H9 (cell line): ENCODE results near the gene IGFBP3. TPM values are rescaled to one million over a fixed set of nuclear protein-coding genes. Genes with fewer than 3 reads are reported as not detected.

ENCODE experiments used
- DNase-seq: peaks from one replicate; pipeline ENCODE4 v3.0.0-alpha.2; 2017
- H2AFZ ChIP-seq: one replicate; pipeline ENCODE4 v1.6.1; 2013; ENCODE audit warnings: mild to moderate bottlenecking, low read length, control low read depth, moderate library complexity
- H2AK5ac ChIP-seq: 2 replicates; pipeline ENCODE4 v1.6.1; 2013; ENCODE audit warnings: low read length, control low read depth, mixed read lengths; ENCODE audit not compliant: insufficient read length
- H2BK120ac ChIP-seq: one replicate; pipeline ENCODE4 v1.6.1; 2013; ENCODE audit warnings: low read depth, mild to moderate bottlenecking, low read length, control low read depth, inconsistent platforms; ENCODE audit not compliant: poor library complexity, severe bottlenecking
- H2BK12ac ChIP-seq: 2 replicates; pipeline ENCODE4 v1.6.1; 2013; ENCODE audit warnings: low read length, control low read depth, mixed read lengths, low read depth; ENCODE audit not compliant: insufficient read length
- H2BK15ac ChIP-seq: 2 replicates; pipeline ENCODE4 v1.6.1; 2013; ENCODE audit warnings: low read depth, low read length, control low read depth
- H2BK20ac ChIP-seq: one replicate; pipeline ENCODE4 v1.6.1; 2013; ENCODE audit warnings: low read depth, mild to moderate bottlenecking, low read length, control low read depth, inconsistent platforms; ENCODE audit not compliant: poor library complexity, severe bottlenecking
- H2BK5ac ChIP-seq: 2 replicates; pipeline ENCODE4 v1.6.1; 2013; ENCODE audit warnings: low read length, control low read depth, mixed read lengths; ENCODE audit not compliant: insufficient read length
- H3K14ac ChIP-seq: 2 replicates; pipeline ENCODE4 v1.6.1; 2013; ENCODE audit warnings: low read length, control low read depth; ENCODE audit not compliant: insufficient read depth
- H3K18ac ChIP-seq: 2 replicates; pipeline ENCODE4 v1.6.1; 2013; ENCODE audit warnings: low read depth, mild to moderate bottlenecking, mixed read lengths, low read length, control low read depth; ENCODE audit not compliant: insufficient read length
- H3K23ac ChIP-seq: 2 replicates; pipeline ENCODE4 v1.6.1; 2013; ENCODE audit warnings: low read length, control low read depth, mixed read lengths, low read depth; ENCODE audit not compliant: insufficient read length
- H3K23me2 ChIP-seq: 2 replicates; pipeline ENCODE4 v1.6.1; 2013; ENCODE audit warnings: low read depth, mild to moderate bottlenecking, mixed read lengths, low read length, control low read depth; ENCODE audit not compliant: insufficient read length, poor library complexity, severe bottlenecking
- H3K27ac ChIP-seq: 2 replicates; pipeline ENCODE4 v1.5.1; 2013; ENCODE audit warnings: low read length, control low read depth, mixed read lengths, low read depth; ENCODE audit not compliant: insufficient read length
- H3K27me3 ChIP-seq: 2 replicates; pipeline ENCODE4 v1.6.1; 2013; ENCODE audit warnings: low read length, control low read depth, inconsistent platforms; ENCODE audit not compliant: insufficient read depth
- H3K4ac ChIP-seq: 2 replicates; pipeline ENCODE4 v1.6.1; 2013; ENCODE audit warnings: low read depth, mild to moderate bottlenecking, control low read depth, inconsistent platforms, low read length, moderate library complexity
- H3K4me1 ChIP-seq: 2 replicates; pipeline ENCODE4 v1.6.1; 2013; ENCODE audit warnings: low read length, control low read depth, inconsistent platforms; ENCODE audit not compliant: insufficient read depth
- H3K4me2 ChIP-seq: 2 replicates; pipeline ENCODE4 v1.6.1; 2013; ENCODE audit warnings: low read length, control low read depth, mixed read lengths; ENCODE audit not compliant: insufficient read length, insufficient read depth
- H3K56ac ChIP-seq: 2 replicates; pipeline ENCODE4 v1.6.1; 2013; ENCODE audit warnings: low read depth, mild to moderate bottlenecking, mixed read lengths, low read length, control low read depth; ENCODE audit not compliant: insufficient read length
- H3K79me1 ChIP-seq: 2 replicates; pipeline ENCODE4 v1.6.1; 2013; ENCODE audit warnings: low read depth, mild to moderate bottlenecking, moderate library complexity, low read length, control low read depth, inconsistent platforms; ENCODE audit not compliant: insufficient read depth, poor library complexity, severe bottlenecking
- H3K79me2 ChIP-seq: 2 replicates; pipeline ENCODE4 v1.6.1; 2013; ENCODE audit warnings: low read length, control low read depth, inconsistent platforms; ENCODE audit not compliant: insufficient read depth
- H3K9ac ChIP-seq: 2 replicates; pipeline ENCODE4 v1.6.1; 2013; ENCODE audit warnings: low read length, control low read depth, mixed read lengths; ENCODE audit not compliant: insufficient read length; ENCODE audit errors: extremely low read depth
- H3K9me3 ChIP-seq: one replicate; pipeline ENCODE4 v1.6.1; 2013; ENCODE audit warnings: low read depth, low read length, inconsistent platforms; ENCODE audit not compliant: control insufficient read depth
- H3T11ph ChIP-seq: one replicate; pipeline ENCODE4 v1.6.1; 2013; ENCODE audit warnings: mild to moderate bottlenecking, low read length, control low read depth, inconsistent platforms
- H4K20me1 ChIP-seq: one replicate; pipeline ENCODE4 v1.6.1; 2013; ENCODE audit not compliant: control insufficient read depth, insufficient read length, insufficient read depth
- H4K5ac ChIP-seq: 2 replicates; pipeline ENCODE4 v1.6.1; 2013; ENCODE audit warnings: low read depth, mild to moderate bottlenecking, mixed read lengths, low read length, control low read depth; ENCODE audit not compliant: insufficient read length
- H4K8ac ChIP-seq: replicated peaks from 2 replicates; pipeline ENCODE4 v1.6.1; 2013; ENCODE audit warnings: low read length, control low read depth, mixed read lengths, low read depth; ENCODE audit not compliant: insufficient read length
- H4K91ac ChIP-seq: 2 replicates; pipeline ENCODE4 v1.6.1; 2013; ENCODE audit warnings: low read depth, mild to moderate bottlenecking, moderate library complexity, mixed read lengths, low read length, control low read depth; ENCODE audit not compliant: insufficient read length
- H3K27ac Mint-ChIP-seq, 3 experiments: 2 replicates in 2 of 3; 3 replicates in 1 of 3; pipeline ENCODE4 v1.8.0; 2020 to 2021; ENCODE audit warnings: mixed read lengths in 3 of 3, mild to moderate bottlenecking in 1 of 3, moderate library complexity in 1 of 3
- H3K27me3 Mint-ChIP-seq: 2 replicates; pipeline ENCODE4 v1.8.0; 2021; ENCODE audit warnings: low read depth, mild to moderate bottlenecking, moderate library complexity, mixed read lengths
- H3K36me3 Mint-ChIP-seq, 3 experiments: 2 replicates in 2 of 3; 3 replicates in 1 of 3; pipeline ENCODE4 v1.8.0; 2020 to 2021; ENCODE audit warnings: low read depth in 3 of 3, mixed read lengths in 3 of 3; ENCODE audit not compliant: insufficient read depth in 1 of 3
- H3K4me1 Mint-ChIP-seq, 2 experiments: 2 replicates each; pipeline ENCODE4 v1.8.0; 2020; ENCODE audit warnings: mixed read lengths in 2 of 2
- H3K4me3 Mint-ChIP-seq, 2 experiments: 2 replicates in 1 of 2; 3 replicates in 1 of 2; pipeline ENCODE4 v1.8.0; 2020 to 2021; ENCODE audit warnings: mild to moderate bottlenecking in 2 of 2, mixed read lengths in 2 of 2, moderate library complexity in 1 of 2
- H3K9me3 Mint-ChIP-seq, 2 experiments: 2 replicates in 1 of 2; 3 replicates in 1 of 2; pipeline ENCODE4 v1.8.0; 2020; ENCODE audit warnings: mild to moderate bottlenecking in 2 of 2, mixed read lengths in 2 of 2, moderate library complexity in 1 of 2
- CTCF ChIP-seq: fragments of 200-600 bp; sonication (generic); conservative IDR thresholded peaks from 3 replicates; pipeline ENCODE4 v1.8.0; 2021; ENCODE audit warnings: antibody characterized with exemption, mild to moderate bottlenecking
- WGBS: extraction: QIAGEN DNeasy Blood & Tissue Kit; methylation state at CpG from one replicate; pipeline ENCODE4 v1.1.7; 2013; ENCODE audit warnings: missing lambda C conversion rate, low lambda C conversion rate, mixed read lengths; ENCODE audit not compliant: insufficient read length; ENCODE audit errors: extremely low coverage; 5-methylcytosine and 5-hydroxymethylcytosine counted together
- total RNA-seq: library from RNA; stranded (reverse); gene quantifications from 2 replicates; pipeline ENCODE4 v1.2.1, GENCODE V29; 2021

Gene IGFBP3
- total RNA-seq, 1 experiment from 2014 or later = 10.0 TPM

- H3K9me3 ChIP-seq = no peaks in the 10 kb centered on the region
- H3T11ph ChIP-seq = no peak overlapping the region
- Mint-ChIP-seq H3K9me3 (no peaks in the 10 kb centered on the region), H3K27ac (no peak overlapping the region), H3K4me3 (no peak overlapping the region), H3K27me3 (no peaks in the 10 kb centered on the region; the same call in 1 of the 2 replicates), H3K4me1 (no peaks in the 10 kb centered on the region), H3K36me3 (no peaks in the 10 kb centered on the region)
- no peak overlapping the region for H2BK12ac ChIP-seq
- H4K5ac ChIP-seq = no peak overlapping the region
- WGBS = no CpG with 5 or more reads among the region's 6 CpGs
- H3K23me2 ChIP-seq = no peaks in the 10 kb centered on the region
- H3K79me1 ChIP-seq = no peaks in the 10 kb centered on the region
- no peak overlapping the region for H3K23ac ChIP-seq
- TF ChIP-seq CTCF = no peak
- H3K79me2 ChIP-seq = no peaks in the 10 kb centered on the region
- no peaks in the 10 kb centered on the region for H3K4me1 ChIP-seq
- no peak overlapping the region for H3K27ac ChIP-seq
- no peaks in the 10 kb centered on the region for H3K27me3 ChIP-seq
- H3K56ac ChIP-seq = no peak overlapping the region
- no peak overlapping the region for H4K91ac ChIP-seq
- H3K18ac ChIP-seq = no peak overlapping the region
- H3K4me2 ChIP-seq = no peak overlapping the region
- no peak overlapping the region for H2BK15ac ChIP-seq
- H2BK120ac ChIP-seq = no peak overlapping the region
- H2AK5ac ChIP-seq = no peak overlapping the region
- H3K9ac ChIP-seq = no peak overlapping the region
- no peak overlapping the region for H2BK5ac ChIP-seq
- no peak overlapping the region for H2BK20ac ChIP-seq
- H2AFZ ChIP-seq = no peak overlapping the region
- H4K8ac ChIP-seq = no peak overlapping the region
- H3K14ac ChIP-seq = no peak overlapping the region
- H4K20me1 ChIP-seq = no peaks in the 10 kb centered on the region
- no peak overlapping the region for H3K4ac ChIP-seq
- DNase-seq = no peak
Measured at GRCh38 chr7:45962861-45963260, 41.8 kb upstream of the IGFBP3 start.
